Prostate gland (tissue), 1 donor: ENCODE data around the gene GLB1L.

Experiments used
- POLR2A ChIP-seq: fragments of 450-650 bp; IDR thresholded peaks from one replicate; pipeline ENCODE4 v1.6.1; 2016; ENCODE audit warnings: antibody characterized with exemption, mild to moderate bottlenecking
- POLR2AphosphoS5 ChIP-seq: sonication (generic); formaldehyde crosslinking; IDR thresholded peaks from one replicate; pipeline ENCODE4 v1.6.1; 2017; ENCODE audit warnings: antibody characterized with exemption

DNA sequence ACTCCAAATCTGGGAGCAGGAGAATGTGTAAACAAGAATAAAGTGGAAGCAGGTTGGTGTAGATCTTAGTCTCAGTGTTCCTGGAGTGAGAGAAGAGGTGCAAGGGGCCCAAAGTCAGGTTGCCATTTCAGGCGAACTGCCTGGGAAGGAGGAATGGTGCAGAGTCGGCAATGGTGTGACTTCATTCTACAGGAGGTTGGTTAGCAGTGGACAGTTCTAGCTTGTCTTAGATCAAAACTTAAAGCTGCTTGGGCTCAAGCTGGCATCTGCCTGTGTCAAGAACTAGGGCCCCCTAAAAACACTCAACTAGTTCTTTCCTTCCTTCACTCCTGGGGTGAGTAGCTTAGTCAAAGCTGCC is 3.6 kb upstream of the GLB1L start:
- TF ChIP-seq POLR2A = no peak
- TF ChIP-seq POLR2AphosphoS5 = no peak
